Measurements from ENCODE around the gene BUD31. TPM values are rescaled to one million over a fixed set of nuclear protein-coding genes. Genes with fewer than 3 reads are reported as not detected.

Gene BUD31
- total RNA-seq: 10 to 100 TPM; 48.8 to 85.7 (median 63.8) TPM

- ATAC-seq (ENCODE audit: low FRiP score in 2 of 2): peak; percentile 97
These were observed at the start of gene BUD31, which contains the start of gene PDAP1 for GRCh38 chr7:99408379-99409191. TSS of gene BUD31 (plus strand) at chr7:99408969. CDS start at chr7:99411093, 2,124 bp downstream. TSS of gene PDAP1 (minus strand) at chr7:99408597. CDS start at chr7:99408548, 49 bp downstream.

GRCh38 chr7:99359465-99360154 lies 49.2 kb upstream of the BUD31 start:
- no peak overlapping the region for H3K27ac ChIP-seq
- no peaks in the 10 kb centered on the region for H3K9me3 ChIP-seq
- ATAC-seq (ENCODE audit: low FRiP score in 2 of 2): no peak
- H3K4me3 ChIP-seq: no peak overlapping the region
- DNase-seq: no peak
- H3K36me3 ChIP-seq: peaks cover 33 to 100% (median 87%) of the 10 kb centered on the region in 4 donors
- H3K4me1 ChIP-seq: no peaks in the 10 kb centered on the region
- 89 to 91% methylated on average over 22 of the region's 22 CpGs for WGBS, 2 donors
- TF ChIP-seq POLR2A (IDR thresholded peaks at IDR 0.05) (no peak), EP300 (IDR thresholded peaks at IDR 0.05) (no peak), POLR2AphosphoS5 (IDR thresholded peaks at IDR 0.05) (no peak), CTCF (IDR thresholded peaks at IDR 0.05) (no peak)
- no peaks in the 10 kb centered on the region for H3K27me3 ChIP-seq

More at GRCh38 chr7:99408379-99409191, at the start of gene BUD31, which contains the start of gene PDAP1:
- H3K9me3 ChIP-seq: no peaks in the 10 kb centered on the region
- peak; percentile 96 to 98 for DNase-seq
- H3K36me3 ChIP-seq: peaks cover 11 to 49% (median 43%) of the 10 kb centered on the region in 4 donors
- H3K27me3 ChIP-seq: no peaks in the 10 kb centered on the region
- H3K27ac ChIP-seq: peak within 1 kb of the TSS; percentile 98 to 99 (median 99)
- TF ChIP-seq POLR2A (IDR thresholded peaks at IDR 0.05): peak; percentile 13 to 85 (median 84)
- no peak for TF ChIP-seq EP300 (IDR thresholded peaks at IDR 0.05)
- peak in 5 of 6 experiments; percentile 20 to 70 (median 67) for TF ChIP-seq CTCF (IDR thresholded peaks at IDR 0.05)
- peak; percentile 93 to 95 for TF ChIP-seq POLR2AphosphoS5 (IDR thresholded peaks at IDR 0.05)
- peak within 1 kb of the TSS; percentile 84 to 98 (median 92) for H3K4me3 ChIP-seq
- WGBS, 2 donors: 0 to 1% methylated on average over 7 to 25 of the region's 72 CpGs
- H3K4me1 ChIP-seq: peaks cover 29 to 40% (median 36%) of the 10 kb centered on the region in 4 donors

- Histone ChIP-seq H3K27me3 (no peaks in the 10 kb centered on the region), H3K36me3 (peaks cover 31 to 98% (median 82%) of the 10 kb centered on the region in 4 donors), H3K4me3 (no peak overlapping the region), H3K27ac (no peak overlapping the region), H3K4me1 (peaks cover 0 to 4% (median 0%) of the 10 kb centered on the region in 4 donors), H3K9me3 (no peaks in the 10 kb centered on the region)
- no peak for TF ChIP-seq CTCF (IDR thresholded peaks at IDR 0.05)
- no peak for TF ChIP-seq POLR2AphosphoS5 (IDR thresholded peaks at IDR 0.05)
- TF ChIP-seq EP300 (IDR thresholded peaks at IDR 0.05): no peak
- no peak for TF ChIP-seq POLR2A (IDR thresholded peaks at IDR 0.05)
- WGBS, 2 donors: 81 to 83% methylated on average over 3 of the region's 3 CpGs
- DNase-seq (no peak), ATAC-seq (ENCODE audit: low FRiP score in 2 of 2) (no peak)
These were observed 46.0 kb upstream of the BUD31 start for GRCh38 chr7:99362801-99363200.

GRCh38 chr7:99363286-99363685 lies 45.5 kb upstream of the BUD31 start:
- no peak for TF ChIP-seq POLR2A (IDR thresholded peaks at IDR 0.05)
- no peak for TF ChIP-seq EP300 (IDR thresholded peaks at IDR 0.05)
- no peak overlapping the region for H3K4me3 ChIP-seq
- H3K9me3 ChIP-seq: no peaks in the 10 kb centered on the region
- DNase-seq: no peak
- ATAC-seq (ENCODE audit: low FRiP score in 2 of 2): no peak
- H3K27me3 ChIP-seq: no peaks in the 10 kb centered on the region
- peaks cover 0 to 4% (median 0%) of the 10 kb centered on the region in 4 donors for H3K4me1 ChIP-seq
- 91 to 95% methylated on average over 5 of the region's 5 CpGs for WGBS, 2 donors
- peaks cover 27 to 93% (median 78%) of the 10 kb centered on the region in 4 donors for H3K36me3 ChIP-seq
- no peak overlapping the region for H3K27ac ChIP-seq
